GOT3 (cell line): ENCODE data around the gene IER2.

ENCODE experiments used
- DNase-seq: peaks from one replicate; lab custom pipeline; 2025; ENCODE audit warnings: mixed read lengths; lab: John Stamatoyannopoulos, UW

Gene IER2

DNA sequence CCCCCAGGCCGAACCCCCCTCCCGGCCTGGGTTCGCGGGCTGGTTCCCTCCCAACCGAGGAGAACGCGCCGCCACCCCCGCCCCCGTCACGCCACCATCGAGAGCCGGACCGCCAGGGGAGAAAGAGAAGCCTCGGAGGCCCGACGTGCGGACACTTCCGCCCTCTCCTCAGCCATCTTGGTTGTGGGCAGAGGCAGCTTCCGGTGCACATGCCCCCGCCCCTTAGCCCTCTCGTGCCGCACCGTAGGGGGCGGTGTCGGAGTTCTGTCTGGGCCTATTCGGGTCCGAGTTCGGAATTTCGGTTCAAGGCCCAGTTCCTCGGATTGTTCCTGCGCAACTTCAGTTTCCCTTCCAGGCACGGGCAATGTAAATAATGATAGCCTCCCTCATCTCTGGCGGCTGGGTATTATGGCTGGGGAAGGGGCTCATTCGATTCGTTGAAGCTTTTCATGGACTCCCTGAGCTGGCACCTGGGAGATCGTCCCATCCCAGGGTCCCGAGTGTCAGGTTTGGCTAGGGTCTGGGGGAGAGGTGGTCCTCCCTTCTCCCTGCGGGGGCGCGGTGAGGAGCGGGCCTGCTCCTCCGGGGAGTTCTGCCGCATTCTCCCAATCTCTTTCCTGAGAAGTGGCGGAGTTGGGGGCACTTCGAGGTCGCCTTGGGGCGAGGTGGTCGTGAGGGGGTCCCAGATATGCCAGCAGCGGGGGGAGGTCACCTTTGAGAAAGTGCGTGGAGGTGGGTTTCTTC is at the start of gene IER2, which contains the start of gene STX10:
IER2 (plus strand) TSS at position 225 of the 744 bp plus-strand sequence. CDS start 2,776 bp downstream, outside the sequence.
STX10 (minus strand) TSS at position 189 of the 744 bp plus-strand sequence. CDS start 202 bp downstream, outside the sequence.
- DNase-seq, result peak; percentile 59

- DNase-seq, result no peak
Observed at GRCh38 chr19:13100841-13101589, 49.2 kb upstream of the IER2 start.

GRCh38 chr19:13101590-13102415 is 48.4 kb upstream of the IER2 start:
- no peak for DNase-seq

- no peak for DNase-seq
Observed at GRCh38 chr19:13102416-13102665, 47.9 kb upstream of the IER2 start.

DNA sequence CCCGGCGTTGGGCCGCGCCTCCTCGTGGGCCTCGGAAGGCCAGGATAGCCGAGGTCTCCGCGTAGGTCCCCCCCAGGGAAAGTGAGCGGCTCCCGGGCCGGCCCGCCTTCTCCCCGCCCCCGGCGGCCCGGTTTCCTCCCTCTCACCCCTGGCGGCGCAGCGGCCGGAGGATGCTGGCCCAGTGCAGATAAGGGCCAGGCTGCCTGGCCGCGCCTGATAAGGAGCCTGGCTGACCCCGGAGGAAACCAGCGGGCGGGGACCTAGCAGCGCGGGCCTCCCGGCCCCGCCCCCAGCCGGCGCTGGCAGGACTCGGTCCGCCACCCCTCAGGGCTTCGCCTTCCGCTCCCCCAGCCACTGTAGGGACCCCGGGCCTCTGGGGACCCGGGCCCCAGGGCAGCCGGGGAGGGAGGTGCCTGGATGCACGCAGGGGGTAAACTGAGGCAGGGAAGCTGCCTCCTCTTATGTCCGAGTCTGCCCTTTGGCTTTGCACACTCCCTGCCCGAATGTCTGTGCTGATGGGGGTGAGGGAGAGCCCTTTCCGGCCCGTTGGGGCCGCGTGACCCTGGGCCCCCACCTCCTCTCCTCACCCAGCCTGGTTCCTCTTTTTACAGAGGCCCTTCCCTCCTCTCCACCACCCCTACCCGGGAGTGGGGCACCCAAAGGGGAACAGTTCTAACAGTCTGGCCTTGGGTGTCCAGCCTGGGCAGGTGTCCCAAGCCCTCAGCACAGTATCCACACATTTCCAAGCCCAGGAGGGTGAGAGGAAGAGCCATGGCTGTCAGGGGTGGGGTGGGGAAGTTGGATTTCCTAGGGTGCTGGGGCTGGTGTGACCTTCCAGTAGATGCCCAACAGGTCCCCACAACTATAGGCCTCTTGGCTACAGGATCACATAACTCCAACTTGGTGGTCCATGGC is 47.3 kb upstream of the IER2 start, which contains the start of gene LYL1:
LYL1 (minus strand) TSS at position 193 of the 915 bp plus-strand sequence. CDS start 1,687 bp downstream, outside the sequence.
- no peak for DNase-seq

DNA sequence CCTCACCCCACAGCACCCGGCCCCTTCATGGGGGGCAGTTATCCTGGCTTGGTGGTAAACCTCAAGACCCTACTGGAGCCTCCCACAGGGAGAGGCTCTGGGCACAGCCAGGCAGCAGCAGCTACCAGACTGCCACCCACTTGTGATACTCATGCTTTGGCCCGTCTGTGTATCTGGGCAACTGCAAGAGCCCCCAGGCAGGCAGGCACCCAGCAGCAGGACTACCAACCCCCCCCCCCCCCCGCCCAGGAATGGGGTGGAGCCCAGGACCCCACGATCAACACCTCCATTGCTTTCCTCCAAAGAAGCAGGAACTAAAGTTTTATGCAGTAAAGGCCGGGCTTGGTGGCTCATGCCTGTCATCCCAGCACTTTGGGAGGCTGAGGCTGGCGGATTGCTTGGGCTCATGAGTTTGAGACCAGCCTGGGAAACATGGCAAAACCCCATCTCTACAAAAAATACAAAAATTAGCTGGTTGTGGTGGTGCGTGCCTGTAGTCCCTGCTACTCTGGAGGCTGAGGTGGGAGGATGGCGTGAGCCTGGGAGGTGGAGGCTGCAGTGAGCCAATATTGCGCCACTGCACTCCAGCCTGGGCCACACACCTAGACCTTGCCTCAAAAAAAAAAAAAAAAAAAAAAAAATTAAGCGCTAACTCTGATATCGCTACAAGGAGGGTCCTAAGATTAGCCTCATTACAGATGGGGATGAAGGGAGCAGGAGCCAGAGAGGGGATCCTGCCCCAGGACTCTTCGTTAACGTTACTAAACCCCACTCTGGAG is 46.4 kb upstream of the IER2 start:
- no peak for DNase-seq

DNA sequence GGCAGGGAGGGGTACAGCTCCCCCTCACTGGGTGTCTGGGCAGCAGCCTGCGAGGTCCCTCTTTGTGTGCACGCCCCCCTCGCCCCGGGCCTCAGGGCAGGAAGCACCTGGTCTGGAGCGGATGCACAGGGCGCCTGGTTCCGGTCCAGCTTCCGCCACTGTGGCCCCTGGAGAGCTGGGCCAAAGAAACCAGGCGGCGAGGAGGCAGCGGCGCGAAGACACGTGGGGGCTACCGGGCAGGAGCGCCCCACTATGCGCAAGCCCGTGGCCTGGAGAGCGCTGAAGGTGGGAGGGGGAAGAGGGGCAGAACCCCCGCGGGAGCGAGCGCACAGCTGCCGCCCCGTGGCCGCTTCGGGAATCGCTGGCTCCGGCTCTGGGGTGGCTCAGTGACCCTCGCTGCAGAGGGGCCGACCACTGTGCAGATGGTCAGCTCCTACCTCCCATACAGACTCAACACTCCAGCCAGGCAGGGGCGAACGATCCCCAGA is 45.8 kb upstream of the IER2 start:
- no peak for DNase-seq

- no peak for DNase-seq
Observed at GRCh38 chr19:13104848-13105711, 45.1 kb upstream of the IER2 start.

- DNase-seq, result no peak
Observed at GRCh38 chr19:13109361-13110098, 40.7 kb upstream of the IER2 start.

GRCh38 chr19:13110099-13110610 is 40.1 kb upstream of the IER2 start:
- no peak for DNase-seq

- DNase-seq, result no peak
Observed at GRCh38 chr19:13112555-13112954, 37.7 kb upstream of the IER2 start.

DNA sequence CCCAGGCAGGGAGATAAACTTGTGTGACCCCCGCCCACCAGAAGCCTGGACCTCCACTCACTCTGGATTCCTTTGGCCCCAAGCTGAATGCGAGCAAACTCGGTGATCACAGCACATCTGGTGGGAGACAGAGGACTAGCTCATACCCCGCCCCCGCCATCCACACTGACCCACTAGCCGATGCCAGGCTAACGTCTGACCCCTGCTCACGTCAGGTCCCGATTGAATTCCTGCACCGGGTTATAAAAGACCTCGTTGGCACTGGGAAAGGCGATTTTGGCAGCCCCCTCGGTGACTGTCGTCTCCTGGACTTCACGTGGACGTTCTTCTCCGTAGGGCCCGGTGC is 34.3 kb upstream of the IER2 start:
- DNase-seq, result no peak

GRCh38 chr19:13116282-13117175 is 33.7 kb upstream of the IER2 start, which contains the start of gene TRMT1:
Gene TRMT1 (minus strand): TSS chr19:13116740. CDS start chr19:13116399, 341 bp downstream.
- DNase-seq, result peak; percentile 68

DNA sequence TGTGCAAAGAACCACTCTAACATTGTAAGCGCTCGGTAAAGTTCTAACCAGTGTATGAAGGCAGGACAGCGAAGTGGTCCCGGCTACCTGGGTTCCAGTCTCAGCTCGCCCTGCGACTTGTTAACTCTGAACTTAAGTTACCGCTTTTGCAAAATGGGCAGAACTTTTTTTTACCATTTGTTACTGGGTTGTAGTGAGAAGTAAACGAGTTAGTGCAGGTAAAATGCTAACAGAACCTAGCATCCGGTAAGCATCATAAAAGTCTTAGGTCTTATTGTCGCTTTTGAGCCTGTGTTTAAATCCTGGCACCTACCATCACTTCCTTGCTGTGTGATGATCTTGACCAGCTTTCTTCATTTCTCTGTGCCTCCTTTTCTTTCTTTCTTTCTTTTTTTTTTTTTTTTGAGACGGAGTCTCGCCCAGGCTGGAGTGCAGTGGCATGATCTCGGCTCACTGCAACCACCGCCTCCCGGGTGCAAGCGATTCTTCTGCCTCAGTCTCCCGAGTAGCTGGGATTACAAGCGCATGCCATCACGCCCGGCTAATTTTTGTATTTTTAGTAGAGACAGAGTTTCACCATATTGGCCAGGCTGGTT is 32.9 kb upstream of the IER2 start:
- no peak for DNase-seq

GRCh38 chr19:13117772-13118423 is 32.3 kb upstream of the IER2 start, which contains the start of gene NACC1:
Gene NACC1 (plus strand): TSS chr19:13118264. CDS start chr19:13135208, 16,944 bp downstream.
- peak; percentile 61 for DNase-seq
